Fibroblast of the aortic adventitia (primary cell): ENCODE data around the gene CCDC51. TPM values are rescaled to one million over a fixed set of nuclear protein-coding genes. Genes with fewer than 3 reads are reported as not detected.

ENCODE experiments used
- DNase-seq: peaks from one replicate; pipeline ENCODE4 v3.0.0-alpha.2; 2010; ENCODE audit warnings: low read depth
- H3K4me3 ChIP-seq: 2 replicates; pipeline ENCODE4 v1.5.1; 2011; ENCODE audit warnings: low read depth, mild to moderate bottlenecking, control low read depth, low read length, moderate library complexity
- total RNA-seq: library from RNA; depleted of rRNA; stranded (reverse); fragments of >200 nt; gene quantifications from 2 replicates; pipeline ENCODE4 v1.2.3, GENCODE V29; 2012; ENCODE audit warnings: low replicate concordance
- TF ChIP-seq, protein P1 (sequence below): IDR thresholded peaks from 2 replicates; pipeline ENCODE4 v1.5.1; 2011; ENCODE audit warnings: mild to moderate bottlenecking, low read length, control low read depth, inconsistent platforms; ENCODE audit not compliant: insufficient read depth

CCDC51 gene
- total RNA-seq, 1 donor, result 19.3 TPM

DNA sequence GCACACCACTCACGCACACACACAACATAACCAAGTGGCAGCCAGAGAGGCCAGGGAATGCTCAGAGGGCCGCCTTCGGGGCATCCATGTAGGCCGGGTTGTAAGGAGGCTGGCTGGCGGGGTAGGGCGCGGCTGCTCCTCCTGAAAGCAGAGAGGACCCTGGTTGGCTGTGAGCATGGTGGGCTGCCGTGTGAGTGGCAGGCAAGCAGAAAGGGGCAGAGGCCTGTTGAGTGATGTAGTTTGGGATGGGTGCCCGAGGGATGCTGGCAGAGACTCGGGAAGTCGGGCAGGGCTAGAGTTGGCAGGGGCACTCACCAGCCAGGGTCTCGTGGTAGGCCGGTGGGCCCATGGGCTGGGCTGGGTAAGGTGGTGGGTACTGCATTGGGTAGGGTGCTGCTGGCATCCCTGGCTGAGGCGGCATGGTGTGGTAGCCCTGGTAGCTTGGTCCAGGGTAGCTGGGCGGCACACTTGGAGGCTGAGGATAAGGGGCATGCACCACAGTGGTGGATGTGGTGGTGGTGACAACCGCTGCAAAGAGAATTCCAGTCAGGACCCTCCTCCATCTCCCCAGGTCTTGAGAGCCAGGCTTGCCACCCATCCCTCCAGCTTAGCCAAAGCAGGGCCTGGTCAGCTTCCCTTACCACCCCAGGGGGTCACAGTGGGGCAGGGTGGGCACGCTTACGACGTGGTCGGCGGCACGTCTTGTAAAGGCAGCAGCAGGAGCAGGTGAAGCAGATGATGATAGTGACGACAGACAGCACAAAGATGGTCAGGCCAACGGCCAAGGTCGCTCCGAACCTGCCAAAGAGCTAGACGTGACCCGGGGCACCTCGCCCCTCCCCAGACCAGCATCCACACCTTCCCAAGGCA, 29.4 kb upstream of the CCDC51 start:
- H3K4me3 ChIP-seq, result no peak overlapping the region
- TF ChIP-seq, protein P1, sequence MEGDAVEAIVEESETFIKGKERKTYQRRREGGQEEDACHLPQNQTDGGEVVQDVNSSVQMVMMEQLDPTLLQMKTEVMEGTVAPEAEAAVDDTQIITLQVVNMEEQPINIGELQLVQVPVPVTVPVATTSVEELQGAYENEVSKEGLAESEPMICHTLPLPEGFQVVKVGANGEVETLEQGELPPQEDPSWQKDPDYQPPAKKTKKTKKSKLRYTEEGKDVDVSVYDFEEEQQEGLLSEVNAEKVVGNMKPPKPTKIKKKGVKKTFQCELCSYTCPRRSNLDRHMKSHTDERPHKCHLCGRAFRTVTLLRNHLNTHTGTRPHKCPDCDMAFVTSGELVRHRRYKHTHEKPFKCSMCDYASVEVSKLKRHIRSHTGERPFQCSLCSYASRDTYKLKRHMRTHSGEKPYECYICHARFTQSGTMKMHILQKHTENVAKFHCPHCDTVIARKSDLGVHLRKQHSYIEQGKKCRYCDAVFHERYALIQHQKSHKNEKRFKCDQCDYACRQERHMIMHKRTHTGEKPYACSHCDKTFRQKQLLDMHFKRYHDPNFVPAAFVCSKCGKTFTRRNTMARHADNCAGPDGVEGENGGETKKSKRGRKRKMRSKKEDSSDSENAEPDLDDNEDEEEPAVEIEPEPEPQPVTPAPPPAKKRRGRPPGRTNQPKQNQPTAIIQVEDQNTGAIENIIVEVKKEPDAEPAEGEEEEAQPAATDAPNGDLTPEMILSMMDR, result no peak
- no peak for DNase-seq

DNA sequence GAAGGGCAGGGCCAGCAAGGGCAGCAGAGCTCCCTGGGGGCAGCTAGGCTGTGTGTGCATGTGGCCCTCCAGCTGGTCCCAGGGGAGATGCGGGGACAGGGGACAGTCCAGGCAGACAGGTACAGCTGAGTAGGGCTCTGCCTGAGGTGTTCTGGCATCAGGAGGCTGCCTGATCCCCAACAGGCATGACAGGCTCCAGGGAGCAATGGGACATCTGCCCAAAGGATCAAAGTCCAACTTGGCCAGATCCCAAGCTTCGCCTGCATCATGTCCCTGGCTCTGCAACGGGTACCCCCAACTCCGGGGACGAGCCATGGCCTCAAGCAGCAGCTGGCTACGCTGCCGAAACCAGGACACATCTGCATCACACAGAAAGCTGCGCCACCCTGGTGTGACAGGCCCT, 28.4 kb upstream of the CCDC51 start:
- TF ChIP-seq, protein P1, result no peak
- DNase-seq, result no peak
- no peak overlapping the region for H3K4me3 ChIP-seq

DNA sequence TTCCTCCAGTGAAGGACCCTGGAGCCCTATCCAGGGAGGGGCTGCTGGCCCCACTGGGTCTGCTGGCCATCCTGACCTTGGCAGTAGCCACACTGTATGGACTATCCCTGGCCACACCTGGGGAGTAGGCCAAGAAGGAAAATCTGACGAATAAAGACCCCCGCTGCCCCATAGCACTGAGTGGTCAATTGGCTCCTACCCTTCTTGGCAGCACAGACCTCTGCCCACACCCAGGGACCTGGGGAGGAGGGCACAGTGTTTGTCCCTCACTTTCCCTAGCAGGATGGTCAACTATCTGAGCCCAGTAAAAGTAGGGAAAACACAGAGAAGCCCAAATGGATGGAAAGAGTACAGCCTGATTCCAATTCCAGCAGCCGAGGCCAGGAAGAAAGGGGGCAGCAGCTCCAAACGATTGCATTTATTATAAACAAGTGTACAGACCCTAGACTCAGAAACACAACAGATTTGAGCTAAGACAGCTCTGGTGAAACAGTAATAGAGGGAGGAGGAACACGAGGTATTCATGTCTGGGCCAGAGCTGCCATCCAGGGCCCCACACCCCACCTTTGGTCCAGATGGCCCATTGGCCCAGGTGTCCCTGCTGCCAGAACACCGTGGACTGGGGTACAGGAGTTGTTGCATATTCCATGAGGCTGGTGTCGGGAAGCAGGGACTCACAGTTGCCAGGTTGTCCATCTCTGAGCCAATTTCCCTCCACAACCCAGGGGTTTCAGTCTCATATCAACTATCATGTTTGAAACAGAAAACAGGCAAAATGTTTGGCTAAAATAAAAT, 27.8 kb upstream of the CCDC51 start:
- H3K4me3 ChIP-seq, result peak overlapping the region; percentile 66
- no peak for DNase-seq
- TF ChIP-seq, protein P1, result no peak

DNA sequence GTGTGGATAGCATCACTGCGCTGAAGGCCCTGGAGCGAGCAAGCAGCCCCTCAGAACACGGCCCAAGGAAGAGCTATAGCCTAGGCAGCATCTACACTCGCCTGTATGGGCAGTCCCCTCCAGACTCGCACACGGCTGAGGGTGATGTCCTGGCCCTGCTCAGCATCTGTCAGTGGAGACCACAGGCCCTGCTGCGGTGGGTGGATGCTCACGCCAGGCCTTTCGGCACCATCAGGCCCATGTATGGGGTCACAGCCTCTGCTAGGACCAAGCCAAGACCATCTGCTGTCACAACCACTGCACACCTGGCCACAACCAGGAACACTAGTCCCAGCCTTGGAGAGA, 27.2 kb upstream of the CCDC51 start:
- H3K4me3 ChIP-seq, result peak overlapping the region; percentile 66
- no peak for DNase-seq
- TF ChIP-seq, protein P1, result no peak

DNA sequence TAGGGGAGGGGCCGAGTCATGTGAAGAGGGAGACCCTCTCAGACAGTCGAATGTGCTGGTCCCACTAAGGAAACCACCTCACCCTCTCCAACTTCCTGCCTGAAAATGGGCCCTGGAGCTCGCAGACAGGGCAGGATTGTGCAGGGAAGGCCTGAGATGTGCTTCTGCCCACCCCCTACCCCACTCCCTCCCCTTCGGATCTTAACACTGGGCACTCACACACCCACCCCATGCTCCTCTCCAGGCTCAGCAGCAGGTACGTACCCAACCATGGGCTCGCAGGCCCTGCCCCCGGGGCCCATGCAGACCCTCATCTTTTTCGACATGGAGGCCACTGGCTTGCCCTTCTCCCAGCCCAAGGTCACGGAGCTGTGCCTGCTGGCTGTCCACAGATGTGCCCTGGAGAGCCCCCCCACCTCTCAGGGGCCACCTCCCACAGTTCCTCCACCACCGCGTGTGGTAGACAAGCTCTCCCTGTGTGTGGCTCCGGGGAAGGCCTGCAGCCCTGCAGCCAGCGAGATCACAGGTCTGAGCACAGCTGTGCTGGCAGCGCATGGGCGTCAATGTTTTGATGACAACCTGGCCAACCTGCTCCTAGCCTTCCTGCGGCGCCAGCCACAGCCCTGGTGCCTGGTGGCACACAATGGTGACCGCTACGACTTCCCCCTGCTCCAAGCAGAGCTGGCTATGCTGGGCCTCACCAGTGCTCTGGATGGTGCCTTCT, 26.6 kb upstream of the CCDC51 start:
- no peak for DNase-seq
- peak overlapping the region; percentile 66 for H3K4me3 ChIP-seq
- TF ChIP-seq, protein P1, result no peak

DNA sequence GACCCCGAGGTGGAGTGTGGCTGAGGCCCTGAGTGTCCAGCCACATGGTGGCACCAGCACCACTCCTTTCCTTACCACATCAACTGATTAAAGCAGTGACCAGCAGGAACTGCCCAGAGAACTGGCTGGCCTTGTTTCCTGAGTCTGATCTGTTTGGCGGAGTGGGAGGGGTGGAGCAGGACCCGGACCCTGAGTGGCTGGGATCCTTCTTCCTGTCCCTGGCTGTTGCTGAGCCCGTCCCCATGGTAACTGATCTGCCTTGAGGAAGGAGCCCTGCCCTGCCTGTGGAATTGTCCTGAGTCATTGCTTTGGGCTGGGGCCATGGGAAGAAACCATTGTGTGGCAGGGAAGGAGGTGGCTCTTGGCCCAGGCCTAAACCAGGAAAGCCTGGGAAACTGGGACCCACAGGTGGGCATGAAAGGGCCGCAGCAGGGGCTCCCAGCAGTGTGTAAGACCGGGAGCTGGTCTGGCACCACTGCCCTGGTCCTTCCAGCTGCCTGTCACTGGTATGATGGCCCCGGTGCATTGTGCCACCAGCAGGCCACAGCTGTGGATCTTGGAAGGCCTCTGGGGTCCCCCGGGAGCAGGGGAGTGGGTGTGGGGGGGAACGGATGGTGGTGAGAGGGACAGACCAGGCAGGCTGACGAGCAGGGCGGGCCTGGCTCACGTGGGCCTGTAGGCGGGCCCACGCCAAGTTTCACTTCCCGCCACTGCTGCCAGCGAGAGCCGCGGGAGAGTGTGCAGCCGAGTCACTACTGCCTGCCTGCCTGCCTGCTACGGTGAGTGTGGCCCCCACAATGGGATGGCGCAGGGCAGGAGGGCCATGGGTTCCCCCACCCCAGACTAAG, 25.8 kb upstream of the CCDC51 start:
- TF ChIP-seq, protein P1, result peak; percentile 72
- H3K4me3 ChIP-seq, result peak overlapping the region; percentile 66
- DNase-seq, result peak; percentile 100
